ENCODE data around the gene NACC2. TPM values are rescaled to one million over a fixed set of nuclear protein-coding genes. Genes with fewer than 3 reads are reported as not detected.

NACC2 gene
- total and polyA plus RNA-seq, 10 of the 15 experiments (the other 5 are each of a cell fraction or from before 2014, with no cell fraction given), result 0.66 to 14.7 (median 3.5) TPM

DNA sequence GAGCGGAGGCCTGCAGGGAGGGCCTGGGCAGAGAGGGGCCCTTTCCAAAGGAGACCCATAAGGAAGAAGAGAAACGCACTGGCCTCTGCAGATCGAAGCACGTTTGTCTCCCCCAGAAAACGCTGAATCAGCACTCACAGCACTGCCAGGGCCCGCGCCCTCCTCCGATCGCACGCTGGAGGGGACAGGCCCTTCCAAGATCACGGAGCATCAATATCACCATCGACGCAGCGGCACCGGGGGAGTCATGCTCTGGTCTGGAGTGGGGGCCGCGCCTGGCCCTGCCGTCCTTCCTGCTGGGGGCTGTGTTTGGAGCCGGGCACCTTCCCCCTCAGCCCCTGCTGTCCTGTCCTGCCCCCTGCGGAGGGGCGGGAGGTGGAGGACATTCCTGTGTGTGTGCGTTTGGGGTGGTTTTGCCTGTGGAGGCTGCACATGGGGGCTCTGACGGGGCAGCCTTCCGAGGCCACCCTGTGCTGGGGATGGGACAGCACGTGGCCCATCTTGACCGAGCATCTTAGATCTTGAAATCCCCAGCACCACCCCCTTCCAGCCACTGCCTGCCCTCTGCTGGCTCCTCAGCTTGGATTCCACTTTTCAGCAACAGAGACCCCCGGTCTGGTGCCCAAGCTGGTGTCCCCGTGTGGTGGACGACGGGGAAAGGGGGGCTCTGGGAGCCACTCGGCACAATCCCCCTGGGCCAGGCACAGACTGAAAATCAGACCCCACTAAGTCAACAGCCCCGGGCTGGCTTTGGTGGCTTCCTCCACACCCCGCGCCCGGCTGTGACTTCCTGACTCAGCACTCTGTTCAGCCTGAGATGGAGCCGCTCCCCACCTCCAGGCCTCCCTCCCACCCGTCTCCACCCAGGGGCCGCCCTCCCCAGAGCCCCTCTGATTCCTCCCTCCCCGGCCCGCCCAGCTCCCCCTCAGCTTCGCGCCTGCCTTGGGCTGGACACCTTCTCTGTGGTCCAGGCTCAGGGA lies 15.3 kb upstream of the NACC2 start (continued):
- no peak for TF ChIP-seq PAX8 (IDR thresholded peaks at IDR 0.05)
- no peak for TF ChIP-seq HDAC6 (IDR thresholded peaks at IDR 0.05; ENCODE audit: unreplicated experiment)
- TF ChIP-seq HCFC1 (IDR thresholded peaks at IDR 0.05; ENCODE audit: low read length), result no peak; the same call in 1 of the 2 replicates
- TF ChIP-seq, protein P1, sequence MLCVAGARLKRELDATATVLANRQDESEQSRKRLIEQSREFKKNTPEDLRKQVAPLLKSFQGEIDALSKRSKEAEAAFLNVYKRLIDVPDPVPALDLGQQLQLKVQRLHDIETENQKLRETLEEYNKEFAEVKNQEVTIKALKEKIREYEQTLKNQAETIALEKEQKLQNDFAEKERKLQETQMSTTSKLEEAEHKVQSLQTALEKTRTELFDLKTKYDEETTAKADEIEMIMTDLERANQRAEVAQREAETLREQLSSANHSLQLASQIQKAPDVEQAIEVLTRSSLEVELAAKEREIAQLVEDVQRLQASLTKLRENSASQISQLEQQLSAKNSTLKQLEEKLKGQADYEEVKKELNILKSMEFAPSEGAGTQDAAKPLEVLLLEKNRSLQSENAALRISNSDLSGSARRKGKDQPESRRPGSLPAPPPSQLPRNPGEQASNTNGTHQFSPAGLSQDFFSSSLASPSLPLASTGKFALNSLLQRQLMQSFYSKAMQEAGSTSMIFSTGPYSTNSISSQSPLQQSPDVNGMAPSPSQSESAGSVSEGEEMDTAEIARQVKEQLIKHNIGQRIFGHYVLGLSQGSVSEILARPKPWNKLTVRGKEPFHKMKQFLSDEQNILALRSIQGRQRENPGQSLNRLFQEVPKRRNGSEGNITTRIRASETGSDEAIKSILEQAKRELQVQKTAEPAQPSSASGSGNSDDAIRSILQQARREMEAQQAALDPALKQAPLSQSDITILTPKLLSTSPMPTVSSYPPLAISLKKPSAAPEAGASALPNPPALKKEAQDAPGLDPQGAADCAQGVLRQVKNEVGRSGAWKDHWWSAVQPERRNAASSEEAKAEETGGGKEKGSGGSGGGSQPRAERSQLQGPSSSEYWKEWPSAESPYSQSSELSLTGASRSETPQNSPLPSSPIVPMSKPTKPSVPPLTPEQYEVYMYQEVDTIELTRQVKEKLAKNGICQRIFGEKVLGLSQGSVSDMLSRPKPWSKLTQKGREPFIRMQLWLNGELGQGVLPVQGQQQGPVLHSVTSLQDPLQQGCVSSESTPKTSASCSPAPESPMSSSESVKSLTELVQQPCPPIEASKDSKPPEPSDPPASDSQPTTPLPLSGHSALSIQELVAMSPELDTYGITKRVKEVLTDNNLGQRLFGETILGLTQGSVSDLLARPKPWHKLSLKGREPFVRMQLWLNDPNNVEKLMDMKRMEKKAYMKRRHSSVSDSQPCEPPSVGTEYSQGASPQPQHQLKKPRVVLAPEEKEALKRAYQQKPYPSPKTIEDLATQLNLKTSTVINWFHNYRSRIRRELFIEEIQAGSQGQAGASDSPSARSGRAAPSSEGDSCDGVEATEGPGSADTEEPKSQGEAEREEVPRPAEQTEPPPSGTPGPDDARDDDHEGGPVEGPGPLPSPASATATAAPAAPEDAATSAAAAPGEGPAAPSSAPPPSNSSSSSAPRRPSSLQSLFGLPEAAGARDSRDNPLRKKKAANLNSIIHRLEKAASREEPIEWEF (IDR thresholded peaks at IDR 0.05; ENCODE audit: insufficient replicate concordance, low read depth, low read length), result no peak
- TF ChIP-seq RAD21 (IDR thresholded peaks at IDR 0.05; ENCODE audit: insufficient read depth, low read depth, low read length), result peak; percentile 34; the same call in 1 of the 2 replicates
- TF ChIP-seq ZBED1 (IDR thresholded peaks at IDR 0.05; ENCODE audit: borderline replicate concordance), result no peak
- TF ChIP-seq CBFB (IDR thresholded peaks at IDR 0.05; ENCODE audit: low read depth), result no peak
- no peak for TF ChIP-seq MEF2B (IDR thresholded peaks at IDR 0.05; ENCODE audit: partially characterized antibody, poor library complexity, severe bottlenecking)
- TF ChIP-seq, protein P2, sequence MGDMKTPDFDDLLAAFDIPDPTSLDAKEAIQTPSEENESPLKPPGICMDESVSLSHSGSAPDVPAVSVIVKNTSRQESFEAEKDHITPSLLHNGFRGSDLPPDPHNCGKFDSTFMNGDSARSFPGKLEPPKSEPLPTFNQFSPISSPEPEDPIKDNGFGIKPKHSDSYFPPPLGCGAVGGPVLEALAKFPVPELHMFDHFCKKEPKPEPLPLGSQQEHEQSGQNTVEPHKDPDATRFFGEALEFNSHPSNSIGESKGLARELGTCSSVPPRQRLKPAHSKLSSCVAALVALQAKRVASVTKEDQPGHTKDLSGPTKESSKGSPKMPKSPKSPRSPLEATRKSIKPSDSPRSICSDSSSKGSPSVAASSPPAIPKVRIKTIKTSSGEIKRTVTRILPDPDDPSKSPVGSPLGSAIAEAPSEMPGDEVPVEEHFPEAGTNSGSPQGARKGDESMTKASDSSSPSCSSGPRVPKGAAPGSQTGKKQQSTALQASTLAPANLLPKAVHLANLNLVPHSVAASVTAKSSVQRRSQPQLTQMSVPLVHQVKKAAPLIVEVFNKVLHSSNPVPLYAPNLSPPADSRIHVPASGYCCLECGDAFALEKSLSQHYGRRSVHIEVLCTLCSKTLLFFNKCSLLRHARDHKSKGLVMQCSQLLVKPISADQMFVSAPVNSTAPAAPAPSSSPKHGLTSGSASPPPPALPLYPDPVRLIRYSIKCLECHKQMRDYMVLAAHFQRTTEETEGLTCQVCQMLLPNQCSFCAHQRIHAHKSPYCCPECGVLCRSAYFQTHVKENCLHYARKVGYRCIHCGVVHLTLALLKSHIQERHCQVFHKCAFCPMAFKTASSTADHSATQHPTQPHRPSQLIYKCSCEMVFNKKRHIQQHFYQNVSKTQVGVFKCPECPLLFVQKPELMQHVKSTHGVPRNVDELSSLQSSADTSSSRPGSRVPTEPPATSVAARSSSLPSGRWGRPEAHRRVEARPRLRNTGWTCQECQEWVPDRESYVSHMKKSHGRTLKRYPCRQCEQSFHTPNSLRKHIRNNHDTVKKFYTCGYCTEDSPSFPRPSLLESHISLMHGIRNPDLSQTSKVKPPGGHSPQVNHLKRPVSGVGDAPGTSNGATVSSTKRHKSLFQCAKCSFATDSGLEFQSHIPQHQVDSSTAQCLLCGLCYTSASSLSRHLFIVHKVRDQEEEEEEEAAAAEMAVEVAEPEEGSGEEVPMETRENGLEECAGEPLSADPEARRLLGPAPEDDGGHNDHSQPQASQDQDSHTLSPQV (IDR thresholded peaks at IDR 0.05), result 0 out of 2 replicates have a peak, but pooled peaks have one; percentile 14
- TF ChIP-seq, protein P3, sequence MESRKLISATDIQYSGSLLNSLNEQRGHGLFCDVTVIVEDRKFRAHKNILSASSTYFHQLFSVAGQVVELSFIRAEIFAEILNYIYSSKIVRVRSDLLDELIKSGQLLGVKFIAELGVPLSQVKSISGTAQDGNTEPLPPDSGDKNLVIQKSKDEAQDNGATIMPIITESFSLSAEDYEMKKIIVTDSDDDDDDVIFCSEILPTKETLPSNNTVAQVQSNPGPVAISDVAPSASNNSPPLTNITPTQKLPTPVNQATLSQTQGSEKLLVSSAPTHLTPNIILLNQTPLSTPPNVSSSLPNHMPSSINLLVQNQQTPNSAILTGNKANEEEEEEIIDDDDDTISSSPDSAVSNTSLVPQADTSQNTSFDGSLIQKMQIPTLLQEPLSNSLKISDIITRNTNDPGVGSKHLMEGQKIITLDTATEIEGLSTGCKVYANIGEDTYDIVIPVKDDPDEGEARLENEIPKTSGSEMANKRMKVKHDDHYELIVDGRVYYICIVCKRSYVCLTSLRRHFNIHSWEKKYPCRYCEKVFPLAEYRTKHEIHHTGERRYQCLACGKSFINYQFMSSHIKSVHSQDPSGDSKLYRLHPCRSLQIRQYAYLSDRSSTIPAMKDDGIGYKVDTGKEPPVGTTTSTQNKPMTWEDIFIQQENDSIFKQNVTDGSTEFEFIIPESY (IDR thresholded peaks at IDR 0.05), result no peak
- no peak for TF ChIP-seq HDAC2 (IDR thresholded peaks at IDR 0.05)
- TF ChIP-seq, protein P4, sequence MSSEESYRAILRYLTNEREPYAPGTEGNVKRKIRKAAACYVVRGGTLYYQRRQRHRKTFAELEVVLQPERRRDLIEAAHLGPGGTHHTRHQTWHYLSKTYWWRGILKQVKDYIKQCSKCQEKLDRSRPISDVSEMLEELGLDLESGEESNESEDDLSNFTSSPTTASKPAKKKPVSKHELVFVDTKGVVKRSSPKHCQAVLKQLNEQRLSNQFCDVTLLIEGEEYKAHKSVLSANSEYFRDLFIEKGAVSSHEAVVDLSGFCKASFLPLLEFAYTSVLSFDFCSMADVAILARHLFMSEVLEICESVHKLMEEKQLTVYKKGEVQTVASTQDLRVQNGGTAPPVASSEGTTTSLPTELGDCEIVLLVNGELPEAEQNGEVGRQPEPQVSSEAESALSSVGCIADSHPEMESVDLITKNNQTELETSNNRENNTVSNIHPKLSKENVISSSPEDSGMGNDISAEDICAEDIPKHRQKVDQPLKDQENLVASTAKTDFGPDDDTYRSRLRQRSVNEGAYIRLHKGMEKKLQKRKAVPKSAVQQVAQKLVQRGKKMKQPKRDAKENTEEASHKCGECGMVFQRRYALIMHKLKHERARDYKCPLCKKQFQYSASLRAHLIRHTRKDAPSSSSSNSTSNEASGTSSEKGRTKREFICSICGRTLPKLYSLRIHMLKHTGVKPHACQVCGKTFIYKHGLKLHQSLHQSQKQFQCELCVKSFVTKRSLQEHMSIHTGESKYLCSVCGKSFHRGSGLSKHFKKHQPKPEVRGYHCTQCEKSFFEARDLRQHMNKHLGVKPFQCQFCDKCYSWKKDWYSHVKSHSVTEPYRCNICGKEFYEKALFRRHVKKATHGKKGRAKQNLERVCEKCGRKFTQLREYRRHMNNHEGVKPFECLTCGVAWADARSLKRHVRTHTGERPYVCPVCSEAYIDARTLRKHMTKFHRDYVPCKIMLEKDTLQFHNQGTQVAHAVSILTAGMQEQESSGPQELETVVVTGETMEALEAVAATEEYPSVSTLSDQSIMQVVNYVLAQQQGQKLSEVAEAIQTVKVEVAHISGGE (CRISPR knock-in tag; IDR thresholded peaks at IDR 0.05), result no peak
- no peak for TF ChIP-seq ESRRA (IDR thresholded peaks at IDR 0.05; ENCODE audit: low read length)

All from GM12878 (cell line).